Lower leg skin (tissue), 4 donors: ENCODE measurements around the gene NKX2-8. TPM values are rescaled to one million over a fixed set of nuclear protein-coding genes. Genes with fewer than 3 reads are reported as not detected.

Experiments
- DNase-seq, 2 donors: peaks; one replicate each; pipeline ENCODE4 v3.0.0-alpha.2; 2019; ENCODE audit warnings: low spot score in 2 of 2
- H3K4me3 ChIP-seq: fragments of 200-600 bp; sonication (generic); 2 replicates; pipeline ENCODE4 v1.5.1; 2017; ENCODE audit warnings: mild to moderate bottlenecking, low read depth; ENCODE audit not compliant: poor library complexity, severe bottlenecking
- POLR2A ChIP-seq, 2 donors: fragments of 450-650 bp; IDR thresholded peaks; one replicate each; pipeline ENCODE4 v1.6.1; 2016 to 2017; ENCODE audit warnings: antibody characterized with exemption in 2 of 2, mild to moderate bottlenecking in 1 of 2, moderate library complexity in 1 of 2
- WGBS, 2 donors: methylation state at CpG; one replicate each; pipeline ENCODE4 v1.1.5; 2018; 5-methylcytosine and 5-hydroxymethylcytosine counted together
- intact Hi-C: fragments of 100-400 bp; cut with DNase I; formaldehyde crosslinking; loops from one replicate; pipeline ENCODE4 v1.15.0; 2023; ENCODE audit warnings: low total_unique reads
- total RNA-seq, 4 donors: library from RNA; depleted of rRNA; stranded (reverse); fragments of >200 nt; gene quantifications; one replicate each; pipeline ENCODE4 v1.1.0, GENCODE V29; 2016
- TF ChIP-seq, protein P1 (sequence below), 3 donors: fragments of 450-650 bp; IDR thresholded peaks; one replicate each; pipeline ENCODE4 v1.5.1; 2016; ENCODE audit warnings: antibody characterized with exemption in 3 of 3, mild to moderate bottlenecking in 3 of 3, moderate library complexity in 2 of 3

The NKX2-8 gene
- total RNA-seq, 4 donors from 2014 or later = 1.2 to 2.9 (median 1.2) TPM; not detected in 1

DNA sequence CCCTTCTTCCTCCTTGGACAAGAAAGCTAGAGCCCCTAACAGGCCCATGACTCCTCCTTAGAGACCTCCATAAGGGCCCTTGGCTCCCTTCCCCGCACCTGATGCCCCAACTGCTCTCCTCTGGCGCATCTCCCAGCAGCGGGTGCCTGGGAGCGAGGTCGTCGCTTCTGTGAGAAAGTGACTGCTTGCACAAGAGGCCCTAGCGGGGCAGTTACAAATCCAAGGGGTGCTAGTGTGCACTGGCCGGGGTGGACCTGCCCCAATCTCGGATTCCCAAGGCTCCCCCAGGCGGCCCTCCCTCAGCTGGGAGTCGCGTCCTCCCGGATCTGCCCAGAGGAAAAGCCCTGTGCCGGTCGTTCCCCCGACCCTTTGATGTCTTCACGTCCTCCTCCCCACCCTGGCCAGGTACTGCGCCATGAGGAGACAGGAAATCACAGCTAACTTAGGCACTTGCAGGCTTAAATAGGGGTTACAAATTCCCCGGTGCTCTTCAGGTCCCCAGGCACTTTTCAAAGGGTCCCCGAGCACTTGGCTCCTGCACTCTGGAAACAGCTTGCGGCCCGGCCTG is 2.8 kb downstream of the NKX2-8 start:
- intact Hi-C loops = no loop called here
- TF ChIP-seq POLR2A (IDR thresholded peaks at IDR 0.05) = no peak
- TF ChIP-seq, protein P1, sequence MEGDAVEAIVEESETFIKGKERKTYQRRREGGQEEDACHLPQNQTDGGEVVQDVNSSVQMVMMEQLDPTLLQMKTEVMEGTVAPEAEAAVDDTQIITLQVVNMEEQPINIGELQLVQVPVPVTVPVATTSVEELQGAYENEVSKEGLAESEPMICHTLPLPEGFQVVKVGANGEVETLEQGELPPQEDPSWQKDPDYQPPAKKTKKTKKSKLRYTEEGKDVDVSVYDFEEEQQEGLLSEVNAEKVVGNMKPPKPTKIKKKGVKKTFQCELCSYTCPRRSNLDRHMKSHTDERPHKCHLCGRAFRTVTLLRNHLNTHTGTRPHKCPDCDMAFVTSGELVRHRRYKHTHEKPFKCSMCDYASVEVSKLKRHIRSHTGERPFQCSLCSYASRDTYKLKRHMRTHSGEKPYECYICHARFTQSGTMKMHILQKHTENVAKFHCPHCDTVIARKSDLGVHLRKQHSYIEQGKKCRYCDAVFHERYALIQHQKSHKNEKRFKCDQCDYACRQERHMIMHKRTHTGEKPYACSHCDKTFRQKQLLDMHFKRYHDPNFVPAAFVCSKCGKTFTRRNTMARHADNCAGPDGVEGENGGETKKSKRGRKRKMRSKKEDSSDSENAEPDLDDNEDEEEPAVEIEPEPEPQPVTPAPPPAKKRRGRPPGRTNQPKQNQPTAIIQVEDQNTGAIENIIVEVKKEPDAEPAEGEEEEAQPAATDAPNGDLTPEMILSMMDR (IDR thresholded peaks at IDR 0.05) = no peak
- WGBS, 2 donors = 39 to 51% methylated on average over 16 to 21 of the region's 22 CpGs

DNA sequence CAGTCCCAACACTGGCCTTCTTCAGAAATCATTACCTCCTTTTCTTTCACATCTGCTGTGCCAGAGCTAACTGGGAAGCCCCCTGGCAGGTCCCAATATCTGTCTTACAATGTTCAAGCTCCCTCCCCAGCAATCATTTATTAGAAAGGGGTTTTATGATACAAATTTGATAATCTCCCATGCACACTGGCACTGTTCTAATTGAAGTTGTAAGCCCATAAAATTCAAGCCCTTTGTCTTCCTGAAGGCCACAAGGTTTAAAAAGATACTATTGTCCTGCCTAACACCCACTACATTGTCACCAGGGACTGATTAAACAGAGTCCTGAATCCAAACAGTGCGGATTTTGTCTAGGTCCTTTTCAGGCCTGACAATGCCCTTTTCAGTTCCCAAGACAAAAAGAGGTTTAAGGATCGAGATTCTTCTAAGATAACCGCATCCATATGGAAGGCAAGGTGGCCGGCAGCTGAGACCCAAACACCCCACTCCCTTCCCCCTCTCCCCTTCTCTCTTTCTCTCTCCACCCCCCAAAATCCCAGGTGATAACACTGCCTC is 3.3 kb downstream of the NKX2-8 start:
- TF ChIP-seq, protein P1 (IDR thresholded peaks at IDR 0.05) = no peak
- intact Hi-C loops = no loop called here
- no peak for DNase-seq
- H3K4me3 ChIP-seq = no peak overlapping the region
- 57 to 64% methylated on average over 4 of the region's 4 CpGs for WGBS, 2 donors

More for the DNA sequence above, 2.8 kb downstream of the NKX2-8 start:
- H3K4me3 ChIP-seq = no peak overlapping the region
- DNase-seq = no peak

DNA sequence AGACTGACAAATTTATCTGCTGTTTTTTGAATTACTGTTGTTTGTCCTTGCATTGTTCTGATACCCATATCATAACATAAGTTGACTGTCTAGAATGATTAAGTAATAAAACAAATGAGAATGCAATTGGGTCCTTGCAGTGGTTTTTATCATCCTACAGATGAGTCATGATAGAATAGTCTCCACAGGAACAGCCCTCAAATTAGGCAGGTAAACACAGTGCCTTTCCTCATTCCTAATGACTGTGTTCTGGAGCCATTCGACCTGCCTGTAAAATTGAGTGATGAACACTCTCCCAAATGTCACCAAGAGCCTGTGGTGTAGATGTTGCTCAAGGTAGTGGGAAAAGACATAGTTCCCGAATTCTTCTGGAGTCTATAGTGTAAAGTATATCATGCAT is 12.3 kb downstream of the NKX2-8 start:
- H3K4me3 ChIP-seq = no peak overlapping the region
- 26 to 46% methylated on average over 2 of the region's 2 CpGs for WGBS, 2 donors
- no peak for TF ChIP-seq POLR2A (IDR thresholded peaks at IDR 0.05)
- TF ChIP-seq, protein P1 (IDR thresholded peaks at IDR 0.05) = no peak
- DNase-seq = no peak
- intact Hi-C loops = no loop called here

DNA sequence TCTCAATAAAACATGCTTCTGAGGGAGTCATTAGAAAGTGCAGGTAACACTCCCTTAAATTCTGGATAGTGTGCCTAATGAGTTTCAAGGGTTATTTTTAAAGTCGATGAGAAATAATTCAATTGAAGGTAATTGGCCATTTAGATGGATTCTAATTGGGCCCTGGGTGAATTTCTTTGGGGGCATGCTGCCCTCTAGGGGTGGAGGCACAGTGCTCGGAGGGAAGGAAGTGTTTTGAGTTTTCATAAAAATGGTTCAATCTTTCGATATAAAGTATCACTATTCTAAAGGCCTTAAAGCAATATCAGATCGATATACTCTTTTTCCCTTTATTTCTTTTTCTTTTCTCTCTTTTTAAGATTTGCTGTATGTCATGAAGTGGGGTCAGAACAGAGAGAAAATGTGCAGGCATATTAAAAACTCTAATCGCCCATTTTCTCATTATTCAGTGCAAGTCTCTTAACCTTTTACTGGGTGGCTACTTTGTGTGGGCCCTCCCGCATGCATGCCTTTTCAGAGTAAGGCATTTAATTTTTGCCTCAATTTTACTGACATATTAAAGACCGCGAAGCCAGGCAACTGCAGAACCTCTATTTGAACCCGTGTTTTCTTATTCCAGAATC is 25.5 kb downstream of the NKX2-8 start:
- TF ChIP-seq, protein P1 (IDR thresholded peaks at IDR 0.05) = no peak
- TF ChIP-seq POLR2A (IDR thresholded peaks at IDR 0.05) = no peak
- 64 to 66% methylated on average over 9 of the region's 9 CpGs for WGBS, 2 donors
- H3K4me3 ChIP-seq = no peak overlapping the region
- DNase-seq = no peak
- intact Hi-C loops = no loop called here

DNA sequence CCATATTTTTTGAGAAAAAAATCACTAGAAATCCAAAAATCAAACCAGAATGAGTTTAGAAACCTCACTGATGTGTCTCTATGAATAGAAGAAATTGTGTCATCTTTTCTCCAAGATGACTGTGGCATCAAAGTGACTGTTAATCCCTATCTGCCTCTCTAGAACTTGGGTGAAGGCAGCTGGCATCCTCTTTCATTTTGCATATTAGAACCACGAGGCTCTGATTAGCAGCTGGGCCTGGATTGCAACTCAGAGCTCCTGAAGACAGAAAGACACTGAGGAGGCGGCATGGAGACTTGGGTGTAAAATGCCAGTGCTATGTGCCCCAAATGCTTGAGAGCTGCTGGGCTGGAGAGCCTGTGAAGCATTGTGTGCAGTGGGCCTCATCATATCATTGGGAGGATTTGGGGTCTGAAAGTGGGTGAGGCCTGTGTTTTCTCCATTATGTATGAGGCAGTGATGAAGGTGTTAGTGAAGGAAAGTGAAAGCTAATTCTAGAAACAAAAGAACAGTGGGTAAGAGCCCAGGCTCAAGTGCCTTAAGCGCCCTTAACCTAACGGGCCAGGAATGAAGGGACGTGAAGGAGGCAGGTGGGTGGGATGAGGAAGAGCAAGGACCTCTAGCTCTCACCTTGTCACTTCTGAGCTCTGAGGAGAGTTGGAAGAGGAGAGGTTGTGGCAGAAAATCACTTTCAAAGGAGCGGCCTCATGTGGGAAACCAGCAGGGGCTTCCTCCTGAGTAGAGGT is 26.2 kb downstream of the NKX2-8 start:
- WGBS, 2 donors = 72 to 81% methylated on average over 6 of the region's 6 CpGs
- TF ChIP-seq POLR2A (IDR thresholded peaks at IDR 0.05) = no peak
- TF ChIP-seq, protein P1 (IDR thresholded peaks at IDR 0.05) = no peak
- intact Hi-C loops = no loop called here
- no peak for DNase-seq
- H3K4me3 ChIP-seq = no peak overlapping the region
